Measurements from ENCODE around the gene DPP10. TPM values are rescaled to one million over a fixed set of nuclear protein-coding genes. Genes with fewer than 3 reads are reported as not detected.

DPP10 gene
- total and polyA plus RNA-seq, 4 donors: 0.08 to 5.0 (median 0.27) TPM

GRCh38 chr2:114862243-114862642, 419.8 kb downstream of the DPP10 start:
- H3K9me3 ChIP-seq (ENCODE audit: control insufficient read depth in 4 of 4, insufficient read depth in 3 of 4, low read length in 3 of 4): no peaks in the 10 kb centered on the region
- TF ChIP-seq CTCF (IDR thresholded peaks at IDR 0.05; ENCODE audit: control extremely low read depth, extremely low read depth): no peak
- WGBS, 2 donors: 67 to 90% methylated on average over 1 of the region's 1 CpG
- H3K9ac ChIP-seq (ENCODE audit: insufficient read depth in 1 of 2, low read length in 2 of 2): no peak overlapping the region
- no peak overlapping the region for H3K27ac ChIP-seq (ENCODE audit: low read depth in 1 of 2, low read length in 1 of 2)
- H3K4me1 ChIP-seq (ENCODE audit: control insufficient read depth in 5 of 5, insufficient read depth in 5 of 5, low read length in 5 of 5): no peaks in the 10 kb centered on the region
- ATAC-seq (ENCODE audit: insufficient read depth, low FRiP score) (no peak), DNase-seq (no peak)
- H3K36me3 ChIP-seq (ENCODE audit: control insufficient read depth in 4 of 4, insufficient read depth in 4 of 4, low read length in 4 of 4): no peaks in the 10 kb centered on the region
- H3K27me3 ChIP-seq (ENCODE audit: control insufficient read depth in 3 of 3, insufficient read depth in 3 of 3, low read length in 2 of 3): no peaks in the 10 kb centered on the region
- H3K4me3 ChIP-seq: no peak overlapping the region

- ATAC-seq (ENCODE audit: insufficient read depth, low FRiP score): no peak
Measured at GRCh38 chr2:114864901-114865300, 422.5 kb downstream of the DPP10 start.

GRCh38 chr2:114880046-114880445, 437.6 kb downstream of the DPP10 start:
- Histone ChIP-seq H3K9me3 (ENCODE audit: control insufficient read depth in 4 of 4, insufficient read depth in 3 of 4, low read length in 3 of 4) (no peaks in the 10 kb centered on the region), H3K36me3 (ENCODE audit: control insufficient read depth in 4 of 4, insufficient read depth in 4 of 4, low read length in 4 of 4) (no peaks in the 10 kb centered on the region), H3K4me3 (no peak overlapping the region), H3K27ac (ENCODE audit: low read depth in 1 of 2, low read length in 1 of 2) (no peak overlapping the region), H3K9ac (ENCODE audit: insufficient read depth in 1 of 2, low read length in 2 of 2) (no peak overlapping the region), H3K4me1 (ENCODE audit: control insufficient read depth in 5 of 5, insufficient read depth in 5 of 5, low read length in 5 of 5) (no peaks in the 10 kb centered on the region), H3K27me3 (ENCODE audit: control insufficient read depth in 3 of 3, insufficient read depth in 3 of 3, low read length in 2 of 3) (no peaks in the 10 kb centered on the region)
- no peak for DNase-seq
- no peak for TF ChIP-seq CTCF (IDR thresholded peaks at IDR 0.05; ENCODE audit: control extremely low read depth, extremely low read depth)
- ATAC-seq (ENCODE audit: insufficient read depth, low FRiP score): no peak
- WGBS, 2 donors: 71 to 77% methylated on average over 3 of the region's 3 CpGs

More at GRCh38 chr2:114864901-114865300, 422.5 kb downstream of the DPP10 start:
- no peak for TF ChIP-seq CTCF (IDR thresholded peaks at IDR 0.05; ENCODE audit: control extremely low read depth, extremely low read depth)
- no peak overlapping the region for H3K27ac ChIP-seq (ENCODE audit: low read depth in 1 of 2, low read length in 1 of 2)
- no peaks in the 10 kb centered on the region for H3K4me1 ChIP-seq (ENCODE audit: control insufficient read depth in 5 of 5, insufficient read depth in 5 of 5, low read length in 5 of 5)
- no peaks in the 10 kb centered on the region for H3K9me3 ChIP-seq (ENCODE audit: control insufficient read depth in 4 of 4, insufficient read depth in 3 of 4, low read length in 3 of 4)
- H3K9ac ChIP-seq (ENCODE audit: insufficient read depth in 1 of 2, low read length in 2 of 2): no peak overlapping the region
- no peak overlapping the region for H3K4me3 ChIP-seq
- no peak for DNase-seq
- H3K27me3 ChIP-seq (ENCODE audit: control insufficient read depth in 3 of 3, insufficient read depth in 3 of 3, low read length in 2 of 3): no peaks in the 10 kb centered on the region
- WGBS, 2 donors: 87% methylated on average over 5 of the region's 5 CpGs
- H3K36me3 ChIP-seq (ENCODE audit: control insufficient read depth in 4 of 4, insufficient read depth in 4 of 4, low read length in 4 of 4): no peaks in the 10 kb centered on the region

GRCh38 chr2:114919985-114920384, 477.5 kb downstream of the DPP10 start:
- 73% methylated on average over 2 of the region's 2 CpGs for WGBS, 2 donors
- no peak overlapping the region for H3K4me3 ChIP-seq
- no peaks in the 10 kb centered on the region for H3K4me1 ChIP-seq (ENCODE audit: control insufficient read depth in 5 of 5, insufficient read depth in 5 of 5, low read length in 5 of 5)
- no peak for TF ChIP-seq CTCF (IDR thresholded peaks at IDR 0.05; ENCODE audit: control extremely low read depth, extremely low read depth)
- H3K9ac ChIP-seq (ENCODE audit: insufficient read depth in 1 of 2, low read length in 2 of 2): no peak overlapping the region
- H3K36me3 ChIP-seq (ENCODE audit: control insufficient read depth in 4 of 4, insufficient read depth in 4 of 4, low read length in 4 of 4): no peaks in the 10 kb centered on the region
- peaks cover 0 to 8% (median 0%) of the 10 kb centered on the region in 4 donors for H3K9me3 ChIP-seq (ENCODE audit: control insufficient read depth in 4 of 4, insufficient read depth in 3 of 4, low read length in 3 of 4)
- ATAC-seq (ENCODE audit: insufficient read depth, low FRiP score): no peak
- no peak for DNase-seq
- no peaks in the 10 kb centered on the region for H3K27me3 ChIP-seq (ENCODE audit: control insufficient read depth in 3 of 3, insufficient read depth in 3 of 3, low read length in 2 of 3)
- H3K27ac ChIP-seq (ENCODE audit: low read depth in 1 of 2, low read length in 1 of 2): no peak overlapping the region

Data from lung (tissue), 12 donors.